ENCODE measurements around the gene PES1.
"Not testable (repeated sequence)": the region's sequence is repeated elsewhere in the genome, so short reads cannot be mapped to it uniquely, and the experiment has no call there.

The PES1 gene

DNA sequence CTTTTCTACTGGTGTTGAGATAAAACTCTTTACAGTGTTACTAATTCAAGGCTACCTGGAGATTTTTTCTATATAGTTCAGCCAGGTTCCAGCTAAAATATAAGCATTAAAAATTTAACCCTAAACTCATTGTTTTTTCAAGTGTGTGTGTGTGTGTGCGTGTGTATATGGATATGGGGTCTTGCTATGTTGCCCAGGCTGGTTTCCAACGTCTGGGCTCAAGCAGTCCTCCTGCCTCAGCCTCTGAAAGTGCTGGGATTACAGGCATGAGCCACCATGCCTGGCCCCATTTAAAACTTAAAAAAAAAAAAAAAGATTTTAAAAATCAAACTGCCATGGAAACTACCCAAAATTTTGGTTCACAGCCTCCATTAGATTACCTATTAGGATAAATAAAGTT, 4.5 kb upstream of the PES1 start:
- DNase-seq (ENCODE audit: low read depth): no peak
- in situ Hi-C loops (cut with HindIII; ENCODE audit: low sequenced_read_pairs): no loop called here
- H3K4me3 ChIP-seq (ENCODE audit: low read depth, low read length): no peak overlapping the region
- TF ChIP-seq, protein P1, sequence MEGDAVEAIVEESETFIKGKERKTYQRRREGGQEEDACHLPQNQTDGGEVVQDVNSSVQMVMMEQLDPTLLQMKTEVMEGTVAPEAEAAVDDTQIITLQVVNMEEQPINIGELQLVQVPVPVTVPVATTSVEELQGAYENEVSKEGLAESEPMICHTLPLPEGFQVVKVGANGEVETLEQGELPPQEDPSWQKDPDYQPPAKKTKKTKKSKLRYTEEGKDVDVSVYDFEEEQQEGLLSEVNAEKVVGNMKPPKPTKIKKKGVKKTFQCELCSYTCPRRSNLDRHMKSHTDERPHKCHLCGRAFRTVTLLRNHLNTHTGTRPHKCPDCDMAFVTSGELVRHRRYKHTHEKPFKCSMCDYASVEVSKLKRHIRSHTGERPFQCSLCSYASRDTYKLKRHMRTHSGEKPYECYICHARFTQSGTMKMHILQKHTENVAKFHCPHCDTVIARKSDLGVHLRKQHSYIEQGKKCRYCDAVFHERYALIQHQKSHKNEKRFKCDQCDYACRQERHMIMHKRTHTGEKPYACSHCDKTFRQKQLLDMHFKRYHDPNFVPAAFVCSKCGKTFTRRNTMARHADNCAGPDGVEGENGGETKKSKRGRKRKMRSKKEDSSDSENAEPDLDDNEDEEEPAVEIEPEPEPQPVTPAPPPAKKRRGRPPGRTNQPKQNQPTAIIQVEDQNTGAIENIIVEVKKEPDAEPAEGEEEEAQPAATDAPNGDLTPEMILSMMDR (IDR thresholded peaks at IDR 0.05; ENCODE audit: low read depth, low read length, missing control alignments): no peak

DNA sequence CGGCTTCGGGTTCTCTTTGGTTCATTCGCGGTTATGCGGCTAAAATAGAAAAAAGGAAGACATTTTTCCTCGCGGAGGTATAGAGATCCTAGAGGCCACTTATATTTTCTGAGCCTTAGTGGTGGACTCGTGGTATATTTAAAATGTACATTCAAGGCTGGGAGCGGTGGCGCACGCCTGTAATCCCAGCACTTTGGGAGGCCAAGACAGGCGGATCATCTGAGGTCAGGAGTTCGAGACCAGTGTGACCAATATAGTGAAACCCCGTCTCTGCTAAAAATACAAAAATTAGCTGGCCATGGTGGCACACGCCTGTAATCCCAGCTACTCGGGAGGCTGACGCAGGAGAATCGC, 627 bp upstream of the PES1 start:
- DNase-seq (ENCODE audit: low read depth); in situ Hi-C loops (cut with HindIII; ENCODE audit: low sequenced_read_pairs): not testable (repeated sequence)
- H3K4me3 ChIP-seq (ENCODE audit: low read depth, low read length): peak overlapping the region; percentile 29

DNA sequence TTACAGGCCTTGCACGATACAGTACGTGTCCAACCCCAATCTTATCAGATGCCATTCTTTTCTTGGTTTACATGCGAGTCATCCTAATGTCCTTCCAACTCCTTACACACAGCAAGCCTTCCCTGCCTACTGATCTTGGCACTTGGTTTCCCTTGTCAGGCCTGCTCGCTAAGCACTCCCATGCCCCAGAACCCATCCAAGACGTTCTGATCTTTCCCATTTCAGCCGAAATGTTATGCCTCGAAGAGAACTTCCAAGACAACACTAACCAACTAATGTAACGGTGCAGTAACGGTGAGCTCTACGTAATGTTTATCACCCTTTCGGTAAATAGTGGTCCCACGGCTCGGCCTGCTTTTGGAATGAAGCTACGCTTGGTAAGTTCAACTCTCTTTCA, 521 bp downstream of the PES1 start:
- H3K4me3 ChIP-seq (ENCODE audit: low read depth, low read length): peak overlapping the region; percentile 87
- in situ Hi-C loops (cut with HindIII; ENCODE audit: low sequenced_read_pairs): no loop called here
- no peak for DNase-seq (ENCODE audit: low read depth)
- TF ChIP-seq, protein P1 (IDR thresholded peaks at IDR 0.05; ENCODE audit: low read depth, low read length, missing control alignments): no peak

DNA sequence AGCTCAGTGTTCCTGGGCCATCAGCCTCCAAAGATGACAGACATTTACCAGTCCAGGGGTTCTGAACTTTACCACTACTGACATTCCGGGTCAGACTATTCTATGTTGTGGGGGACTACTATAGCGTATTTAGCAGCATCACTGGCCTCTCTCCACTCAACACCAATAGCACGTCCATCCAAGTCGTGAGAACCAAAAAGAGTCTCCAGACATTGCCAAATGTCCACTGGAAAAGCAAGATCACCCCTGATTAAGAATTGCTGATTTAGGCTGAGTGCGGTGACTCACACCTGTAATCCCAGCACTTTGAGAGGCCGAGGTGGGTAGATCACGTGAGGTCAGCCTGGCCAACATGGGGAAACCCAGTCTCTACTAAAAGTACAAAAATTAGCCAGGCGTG, 5.3 kb downstream of the PES1 start:
- TF ChIP-seq, protein P1 (IDR thresholded peaks at IDR 0.05; ENCODE audit: low read depth, low read length, missing control alignments): no peak
- in situ Hi-C loops (cut with HindIII; ENCODE audit: low sequenced_read_pairs): no loop called here
- H3K4me3 ChIP-seq (ENCODE audit: low read depth, low read length): no peak overlapping the region

DNA sequence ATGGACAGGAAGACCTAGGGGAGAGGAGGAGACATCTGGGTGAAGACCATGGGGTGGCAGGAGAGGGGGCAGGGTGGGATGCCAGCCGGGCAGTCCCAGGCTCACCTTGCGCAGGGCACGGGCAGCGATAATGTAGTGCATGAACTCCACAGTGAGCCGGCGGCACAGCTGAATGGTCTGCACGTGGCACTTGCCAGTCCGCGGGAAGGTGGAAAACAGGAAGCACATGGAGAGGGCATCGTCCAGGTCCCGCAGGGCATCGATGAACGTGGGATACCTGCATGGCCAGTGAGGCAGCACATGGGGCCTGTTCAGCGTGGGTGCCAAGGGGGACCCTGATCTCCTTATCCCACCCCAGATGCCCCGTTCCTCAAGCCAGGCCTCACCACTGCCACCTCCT, 7.3 kb downstream of the PES1 start:
- TF ChIP-seq, protein P1 (IDR thresholded peaks at IDR 0.05; ENCODE audit: low read depth, low read length, missing control alignments): no peak
- no peak for DNase-seq (ENCODE audit: low read depth)
- in situ Hi-C loops (cut with HindIII; ENCODE audit: low sequenced_read_pairs): no loop called here
- no peak overlapping the region for H3K4me3 ChIP-seq (ENCODE audit: low read depth, low read length)

More for the DNA sequence above, 5.3 kb downstream of the PES1 start:
- no peak for DNase-seq (ENCODE audit: low read depth)

DNA sequence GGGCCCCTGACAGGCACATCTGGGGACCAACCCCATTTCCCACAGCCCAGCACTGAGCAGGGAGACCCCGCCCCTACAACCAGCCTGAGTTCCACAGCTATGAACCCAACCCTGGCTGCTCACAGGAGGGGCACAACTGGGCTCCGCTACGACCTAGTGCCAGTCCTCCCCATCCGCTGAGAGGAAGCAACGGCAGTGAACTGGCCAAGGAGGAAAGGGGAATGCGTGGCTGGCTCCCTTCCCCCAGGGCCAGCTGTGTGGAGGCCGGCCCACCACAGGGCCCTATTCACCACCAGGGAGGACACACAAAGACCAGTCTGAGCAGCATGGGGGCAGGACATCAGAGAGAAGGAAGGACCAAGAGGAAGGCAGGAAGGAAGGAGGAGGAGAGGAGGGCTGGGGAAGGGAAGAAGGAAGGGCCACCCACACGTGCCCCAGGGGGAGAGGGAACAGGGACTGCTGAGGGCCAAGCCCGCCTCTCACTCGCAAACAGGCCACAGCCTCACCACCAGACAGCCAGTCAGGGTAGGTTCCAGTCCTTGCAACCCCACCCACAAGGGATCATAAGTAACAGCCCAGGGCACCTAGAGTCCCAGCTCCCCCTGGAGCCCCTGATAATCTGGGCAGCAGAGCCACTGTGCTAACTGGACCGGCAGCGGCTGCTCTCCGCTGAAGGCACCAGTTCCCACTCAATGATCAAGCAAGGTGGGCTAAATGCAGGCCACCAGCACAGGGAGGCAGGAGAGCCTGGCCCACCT, 8.7 kb downstream of the PES1 start:
- no peak overlapping the region for H3K4me3 ChIP-seq (ENCODE audit: low read depth, low read length)
- TF ChIP-seq, protein P1 (IDR thresholded peaks at IDR 0.05; ENCODE audit: low read depth, low read length, missing control alignments): no peak
- in situ Hi-C loops (cut with HindIII; ENCODE audit: low sequenced_read_pairs): no loop called here
- no peak for DNase-seq (ENCODE audit: low read depth)

DNA sequence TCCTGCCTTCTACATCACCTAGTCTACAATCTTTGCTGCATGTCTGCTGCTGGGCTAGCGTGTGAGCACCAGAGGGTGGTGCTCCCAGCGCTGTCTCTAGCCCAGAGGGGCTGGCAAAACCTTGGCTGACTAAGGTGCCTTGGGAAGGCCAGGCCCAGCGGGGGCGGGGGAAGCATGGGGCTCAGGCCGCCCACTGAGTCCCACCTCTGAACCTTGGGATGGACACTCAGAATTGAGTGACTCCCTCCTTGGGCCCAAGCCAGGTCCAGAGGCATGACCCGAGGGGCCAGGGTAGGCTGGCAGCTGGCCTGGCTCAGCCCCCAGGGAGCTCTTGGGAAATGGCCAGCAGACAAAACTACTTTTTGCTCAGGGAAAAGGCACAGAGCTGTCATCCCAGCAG, 9.7 kb downstream of the PES1 start:
- in situ Hi-C loops (cut with HindIII; ENCODE audit: low sequenced_read_pairs): no loop called here
- no peak overlapping the region for H3K4me3 ChIP-seq (ENCODE audit: low read depth, low read length)
- TF ChIP-seq, protein P1 (IDR thresholded peaks at IDR 0.05; ENCODE audit: low read depth, low read length, missing control alignments): no peak
- no peak for DNase-seq (ENCODE audit: low read depth)
